WTC11 (cell line): ENCODE measurements around the gene BBS5. TPM values are rescaled to one million over a fixed set of nuclear protein-coding genes. Genes with fewer than 3 reads are reported as not detected.

Experiments
- ATAC-seq: fragments of 200-7000 bp; cut with Tn5 transposase; 2 replicates; pipeline ENCODE4 v1.10.0; 2021; ENCODE audit warnings: mild to moderate bottlenecking, moderate library complexity
- CTCF ChIA-PET: fragments of 300-600 bp; sonication (Branson Sonifier 250); formaldehyde crosslinking; loops from one replicate; lab custom pipeline; 2021; ENCODE audit warnings: antibody characterized with exemption; lab: Charles Lee
- POLR2A ChIA-PET: fragments of 350-600 bp; sonication (Branson Sonifier 250); formaldehyde crosslinking; loops from one replicate; lab custom pipeline; 2021; ENCODE audit warnings: antibody characterized with exemption; lab: Charles Lee
- DNase-seq: peaks from one replicate; pipeline ENCODE4 v3.0.0; 2021; ENCODE audit warnings: low spot score
- H3K27ac Mint-ChIP-seq: 2 replicates; pipeline ENCODE4 v1.8.0; 2021; ENCODE audit warnings: mixed read lengths
- H3K27me3 Mint-ChIP-seq: 2 replicates; pipeline ENCODE4 v1.8.0; 2021; ENCODE audit warnings: low read depth, mild to moderate bottlenecking, moderate library complexity, mixed read lengths
- H3K36me3 Mint-ChIP-seq: 2 replicates; pipeline ENCODE4 v1.8.0; 2021; ENCODE audit warnings: mixed read lengths
- H3K4me1 Mint-ChIP-seq: 2 replicates; pipeline ENCODE4 v1.8.0; 2022; ENCODE audit warnings: mixed read lengths
- H3K4me3 Mint-ChIP-seq: 2 replicates; pipeline ENCODE4 v1.8.0; 2021; ENCODE audit warnings: mild to moderate bottlenecking, moderate library complexity, mixed read lengths
- H3K9me3 Mint-ChIP-seq: 2 replicates; pipeline ENCODE4 v1.8.0; 2021; ENCODE audit warnings: mixed read lengths
- CREM ChIP-seq: sonication (generic); formaldehyde crosslinking; IDR thresholded peaks from 2 replicates; pipeline ENCODE4 v1.8.1; 2022; ENCODE audit warnings: mild to moderate bottlenecking, missing genetic modification reagents, moderate library complexity
- ETV6 ChIP-seq: sonication (generic); formaldehyde crosslinking; IDR thresholded peaks from 2 replicates; pipeline ENCODE4 v1.8.1; 2022; ENCODE audit warnings: mild to moderate bottlenecking, missing genetic modification reagents
- GRHL2 ChIP-seq: fragments of 250-450 bp; sonication (Bioruptor Pico); IDR thresholded peaks from 2 replicates; pipeline ENCODE4 v1.8.0; 2022; ENCODE audit warnings: mild to moderate bottlenecking, moderate library complexity; ENCODE audit not compliant: insufficient replicate concordance, severe bottlenecking
- GTF2I ChIP-seq: fragments of 250-450 bp; sonication (Bioruptor Pico); conservative IDR thresholded peaks from 2 replicates; pipeline ENCODE4 v1.4.0; 2021; ENCODE audit warnings: mild to moderate bottlenecking
- KAT7 ChIP-seq: sonication (generic); formaldehyde crosslinking; IDR thresholded peaks from 2 replicates; pipeline ENCODE4 v1.8.1; 2023; ENCODE audit warnings: missing genetic modification reagents, mild to moderate bottlenecking, borderline replicate concordance
- NFATC4 ChIP-seq: fragments of 250-450 bp; sonication (Bioruptor Pico); IDR thresholded peaks from 2 replicates; pipeline ENCODE4 v1.9.0; 2021; ENCODE audit warnings: mild to moderate bottlenecking
- RELA ChIP-seq: sonication (generic); formaldehyde crosslinking; IDR thresholded peaks from 2 replicates; pipeline ENCODE4 v1.8.1; 2022; ENCODE audit warnings: missing genetic modification reagents, mild to moderate bottlenecking, borderline replicate concordance
- SP1 ChIP-seq: sonication (generic); formaldehyde crosslinking; conservative IDR thresholded peaks from 2 replicates; pipeline ENCODE4 v1.8.1; 2022; ENCODE audit warnings: missing genetic modification reagents
- ZNF121 ChIP-seq: sonication (generic); formaldehyde crosslinking; IDR thresholded peaks from 2 replicates; pipeline ENCODE4 v1.8.0; 2023; ENCODE audit warnings: missing genetic modification reagents
- ZNF263 ChIP-seq: sonication (generic); formaldehyde crosslinking; IDR thresholded peaks from 2 replicates; pipeline ENCODE4 v1.8.1; 2022; ENCODE audit warnings: low read depth, mild to moderate bottlenecking, moderate library complexity, missing genetic modification reagents
- ZNF416 ChIP-seq: fragments of 250-450 bp; sonication (Bioruptor Pico); IDR thresholded peaks from 2 replicates; pipeline ENCODE4 v1.9.0; 2021; ENCODE audit warnings: mild to moderate bottlenecking, inconsistent platforms
- ZNF423 ChIP-seq: fragments of 250-450 bp; sonication (Bioruptor Pico); IDR thresholded peaks from 2 replicates; pipeline ENCODE4 v2.1.2; 2022; ENCODE audit warnings: mild to moderate bottlenecking, moderate library complexity
- ZNF671 ChIP-seq: fragments of 250-450 bp; sonication (Bioruptor Pico); IDR thresholded peaks from 2 replicates; pipeline ENCODE4 v1.8.0; 2021; ENCODE audit warnings: mild to moderate bottlenecking
- total RNA-seq: library from RNA; stranded (reverse); gene quantifications from 3 replicates; pipeline ENCODE4 v1.2.3, GENCODE V29; 2021
- TF ChIP-seq, protein P1 (sequence below): sonication (generic); formaldehyde crosslinking; IDR thresholded peaks from 2 replicates; pipeline ENCODE4 v1.8.1; 2023; ENCODE audit warnings: mild to moderate bottlenecking, moderate library complexity, missing genetic modification reagents
- TF ChIP-seq, protein P2 (sequence below): sonication (generic); formaldehyde crosslinking; IDR thresholded peaks from 2 replicates; pipeline ENCODE4 v1.8.0; 2022; ENCODE audit warnings: missing genetic modification reagents
- TF ChIP-seq, protein P3 (sequence below): fragments of 250-450 bp; sonication (Bioruptor Pico); IDR thresholded peaks from 2 replicates; pipeline ENCODE4 v2.1.2; 2022; ENCODE audit warnings: mild to moderate bottlenecking, moderate library complexity
- TF ChIP-seq, protein P4 (sequence below): fragments of 200-600 bp; IDR thresholded peaks from 2 replicates; pipeline ENCODE4 v1.8.0; 2022; ENCODE audit warnings: antibody characterized with exemption
- TF ChIP-seq, protein P5 (sequence below): sonication (generic); formaldehyde crosslinking; IDR thresholded peaks from 2 replicates; pipeline ENCODE4 v1.8.1; 2023; ENCODE audit warnings: mild to moderate bottlenecking, missing genetic modification reagents
- TF ChIP-seq, protein P6 (sequence below): fragments of 250-450 bp; sonication (Bioruptor Pico); IDR thresholded peaks from 2 replicates; pipeline ENCODE4 v1.9.0; 2021; ENCODE audit warnings: mild to moderate bottlenecking, borderline replicate concordance

The BBS5 gene
- total RNA-seq, 1 experiment from 2014 or later: 0.90 TPM

DNA sequence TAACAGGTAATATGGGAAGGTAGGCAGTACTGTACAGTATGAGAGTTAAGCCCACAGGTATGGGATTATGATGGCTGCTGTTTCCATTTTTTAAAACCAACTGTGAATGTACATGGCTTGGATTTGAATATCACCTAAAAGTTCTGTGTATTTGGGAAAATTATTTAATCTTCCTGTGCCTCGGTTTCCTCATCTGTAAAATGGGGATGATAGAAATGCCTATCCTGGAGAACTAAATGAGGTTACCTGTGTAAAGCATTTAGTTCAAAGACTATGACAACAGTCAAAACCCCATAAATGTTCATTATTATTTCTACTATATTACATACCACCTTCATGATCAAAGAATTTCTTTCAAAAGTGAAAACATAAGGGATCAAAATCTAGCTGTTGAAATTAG is 33.8 kb downstream of the BBS5 start:
- Mint-ChIP-seq H3K27ac (no peak overlapping the region), H3K4me3 (no peak overlapping the region), H3K9me3 (no peaks in the 10 kb centered on the region), H3K27me3 (peaks cover 6% of the 10 kb centered on the region; the same call in 1 of the 2 replicates), H3K4me1 (peaks cover 9% of the 10 kb centered on the region), H3K36me3 (no peaks in the 10 kb centered on the region)
- ChIA-PET POLR2A (no interaction called here), CTCF (no interaction called here)
- ATAC-seq (no peak), DNase-seq (no peak)
- TF ChIP-seq ZNF671 (CRISPR knock-in tag): no peak
- no peak for TF ChIP-seq NFATC4 (CRISPR knock-in tag)
- TF ChIP-seq ZNF263 (CRISPR knock-in tag): no peak
- TF ChIP-seq, protein P1, sequence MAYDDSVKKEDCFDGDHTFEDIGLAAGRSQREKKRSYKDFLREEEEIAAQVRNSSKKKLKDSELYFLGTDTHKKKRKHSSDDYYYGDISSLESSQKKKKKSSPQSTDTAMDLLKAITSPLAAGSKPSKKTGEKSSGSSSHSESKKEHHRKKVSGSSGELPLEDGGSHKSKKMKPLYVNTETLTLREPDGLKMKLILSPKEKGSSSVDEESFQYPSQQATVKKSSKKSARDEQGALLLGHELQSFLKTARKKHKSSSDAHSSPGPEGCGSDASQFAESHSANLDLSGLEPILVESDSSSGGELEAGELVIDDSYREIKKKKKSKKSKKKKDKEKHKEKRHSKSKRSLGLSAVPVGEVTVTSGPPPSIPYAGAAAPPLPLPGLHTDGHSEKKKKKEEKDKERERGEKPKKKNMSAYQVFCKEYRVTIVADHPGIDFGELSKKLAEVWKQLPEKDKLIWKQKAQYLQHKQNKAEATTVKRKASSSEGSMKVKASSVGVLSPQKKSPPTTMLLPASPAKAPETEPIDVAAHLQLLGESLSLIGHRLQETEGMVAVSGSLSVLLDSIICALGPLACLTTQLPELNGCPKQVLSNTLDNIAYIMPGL (CRISPR knock-in tag): no peak

DNA sequence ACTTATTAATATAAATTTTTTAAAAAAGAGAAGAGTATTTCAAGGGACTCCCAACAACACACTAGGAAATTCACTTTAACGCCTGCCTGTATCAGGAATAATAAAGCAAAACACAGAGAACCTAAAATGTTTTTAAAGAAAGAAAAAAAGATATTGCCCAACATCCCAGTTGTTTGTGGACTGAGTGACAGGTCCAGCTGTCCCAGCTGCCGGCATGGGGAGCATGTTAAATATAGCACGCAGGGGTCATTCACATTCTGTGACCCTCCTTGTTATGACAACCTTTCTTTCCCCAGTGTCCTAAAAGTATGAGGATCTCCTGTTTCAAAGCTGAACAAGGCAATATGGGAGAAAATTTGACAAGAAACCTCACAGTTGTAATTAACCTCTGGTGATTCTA is 34.6 kb downstream of the BBS5 start:
- Mint-ChIP-seq H3K4me3 (no peak overlapping the region), H3K4me1 (peaks cover 9% of the 10 kb centered on the region), H3K9me3 (no peaks in the 10 kb centered on the region), H3K27me3 (peaks cover 8% of the 10 kb centered on the region; the same call in 1 of the 2 replicates), H3K36me3 (no peaks in the 10 kb centered on the region), H3K27ac (no peak overlapping the region)
- DNase-seq (no peak), ATAC-seq (no peak)
- POLR2A ChIA-PET: no interaction called here
- CTCF ChIA-PET: no interaction called here
- TF ChIP-seq ZNF423 (no peak), ETV6 (CRISPR knock-in tag) (no peak), RELA (CRISPR knock-in tag) (no peak), CREM (CRISPR knock-in tag) (no peak), ZNF121 (CRISPR knock-in tag) (no peak), SP1 (CRISPR knock-in tag) (no peak), KAT7 (CRISPR knock-in tag) (no peak), ZNF416 (CRISPR knock-in tag) (no peak), GRHL2 (CRISPR knock-in tag) (no peak), GTF2I (CRISPR knock-in tag) (no peak)
- TF ChIP-seq, protein P2, sequence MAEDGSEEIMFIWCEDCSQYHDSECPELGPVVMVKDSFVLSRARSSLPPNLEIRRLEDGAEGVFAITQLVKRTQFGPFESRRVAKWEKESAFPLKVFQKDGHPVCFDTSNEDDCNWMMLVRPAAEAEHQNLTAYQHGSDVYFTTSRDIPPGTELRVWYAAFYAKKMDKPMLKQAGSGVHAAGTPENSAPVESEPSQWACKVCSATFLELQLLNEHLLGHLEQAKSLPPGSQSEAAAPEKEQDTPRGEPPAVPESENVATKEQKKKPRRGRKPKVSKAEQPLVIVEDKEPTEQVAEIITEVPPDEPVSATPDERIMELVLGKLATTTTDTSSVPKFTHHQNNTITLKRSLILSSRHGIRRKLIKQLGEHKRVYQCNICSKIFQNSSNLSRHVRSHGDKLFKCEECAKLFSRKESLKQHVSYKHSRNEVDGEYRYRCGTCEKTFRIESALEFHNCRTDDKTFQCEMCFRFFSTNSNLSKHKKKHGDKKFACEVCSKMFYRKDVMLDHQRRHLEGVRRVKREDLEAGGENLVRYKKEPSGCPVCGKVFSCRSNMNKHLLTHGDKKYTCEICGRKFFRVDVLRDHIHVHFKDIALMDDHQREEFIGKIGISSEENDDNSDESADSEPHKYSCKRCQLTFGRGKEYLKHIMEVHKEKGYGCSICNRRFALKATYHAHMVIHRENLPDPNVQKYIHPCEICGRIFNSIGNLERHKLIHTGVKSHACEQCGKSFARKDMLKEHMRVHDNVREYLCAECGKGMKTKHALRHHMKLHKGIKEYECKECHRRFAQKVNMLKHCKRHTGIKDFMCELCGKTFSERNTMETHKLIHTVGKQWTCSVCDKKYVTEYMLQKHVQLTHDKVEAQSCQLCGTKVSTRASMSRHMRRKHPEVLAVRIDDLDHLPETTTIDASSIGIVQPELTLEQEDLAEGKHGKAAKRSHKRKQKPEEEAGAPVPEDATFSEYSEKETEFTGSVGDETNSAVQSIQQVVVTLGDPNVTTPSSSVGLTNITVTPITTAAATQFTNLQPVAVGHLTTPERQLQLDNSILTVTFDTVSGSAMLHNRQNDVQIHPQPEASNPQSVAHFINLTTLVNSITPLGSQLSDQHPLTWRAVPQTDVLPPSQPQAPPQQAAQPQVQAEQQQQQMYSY (CRISPR knock-in tag): no peak
- TF ChIP-seq, protein P3, sequence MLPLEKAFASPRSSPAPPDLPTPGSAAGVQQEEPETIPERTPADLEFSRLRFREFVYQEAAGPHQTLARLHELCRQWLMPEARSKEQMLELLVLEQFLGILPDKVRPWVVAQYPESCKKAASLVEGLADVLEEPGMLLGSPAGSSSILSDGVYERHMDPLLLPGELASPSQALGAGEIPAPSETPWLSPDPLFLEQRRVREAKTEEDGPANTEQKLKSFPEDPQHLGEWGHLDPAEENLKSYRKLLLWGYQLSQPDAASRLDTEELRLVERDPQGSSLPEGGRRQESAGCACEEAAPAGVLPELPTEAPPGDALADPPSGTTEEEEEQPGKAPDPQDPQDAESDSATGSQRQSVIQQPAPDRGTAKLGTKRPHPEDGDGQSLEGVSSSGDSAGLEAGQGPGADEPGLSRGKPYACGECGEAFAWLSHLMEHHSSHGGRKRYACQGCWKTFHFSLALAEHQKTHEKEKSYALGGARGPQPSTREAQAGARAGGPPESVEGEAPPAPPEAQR (CRISPR knock-in tag): no peak
- TF ChIP-seq, protein P4, sequence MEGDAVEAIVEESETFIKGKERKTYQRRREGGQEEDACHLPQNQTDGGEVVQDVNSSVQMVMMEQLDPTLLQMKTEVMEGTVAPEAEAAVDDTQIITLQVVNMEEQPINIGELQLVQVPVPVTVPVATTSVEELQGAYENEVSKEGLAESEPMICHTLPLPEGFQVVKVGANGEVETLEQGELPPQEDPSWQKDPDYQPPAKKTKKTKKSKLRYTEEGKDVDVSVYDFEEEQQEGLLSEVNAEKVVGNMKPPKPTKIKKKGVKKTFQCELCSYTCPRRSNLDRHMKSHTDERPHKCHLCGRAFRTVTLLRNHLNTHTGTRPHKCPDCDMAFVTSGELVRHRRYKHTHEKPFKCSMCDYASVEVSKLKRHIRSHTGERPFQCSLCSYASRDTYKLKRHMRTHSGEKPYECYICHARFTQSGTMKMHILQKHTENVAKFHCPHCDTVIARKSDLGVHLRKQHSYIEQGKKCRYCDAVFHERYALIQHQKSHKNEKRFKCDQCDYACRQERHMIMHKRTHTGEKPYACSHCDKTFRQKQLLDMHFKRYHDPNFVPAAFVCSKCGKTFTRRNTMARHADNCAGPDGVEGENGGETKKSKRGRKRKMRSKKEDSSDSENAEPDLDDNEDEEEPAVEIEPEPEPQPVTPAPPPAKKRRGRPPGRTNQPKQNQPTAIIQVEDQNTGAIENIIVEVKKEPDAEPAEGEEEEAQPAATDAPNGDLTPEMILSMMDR: no peak
- TF ChIP-seq, protein P5, sequence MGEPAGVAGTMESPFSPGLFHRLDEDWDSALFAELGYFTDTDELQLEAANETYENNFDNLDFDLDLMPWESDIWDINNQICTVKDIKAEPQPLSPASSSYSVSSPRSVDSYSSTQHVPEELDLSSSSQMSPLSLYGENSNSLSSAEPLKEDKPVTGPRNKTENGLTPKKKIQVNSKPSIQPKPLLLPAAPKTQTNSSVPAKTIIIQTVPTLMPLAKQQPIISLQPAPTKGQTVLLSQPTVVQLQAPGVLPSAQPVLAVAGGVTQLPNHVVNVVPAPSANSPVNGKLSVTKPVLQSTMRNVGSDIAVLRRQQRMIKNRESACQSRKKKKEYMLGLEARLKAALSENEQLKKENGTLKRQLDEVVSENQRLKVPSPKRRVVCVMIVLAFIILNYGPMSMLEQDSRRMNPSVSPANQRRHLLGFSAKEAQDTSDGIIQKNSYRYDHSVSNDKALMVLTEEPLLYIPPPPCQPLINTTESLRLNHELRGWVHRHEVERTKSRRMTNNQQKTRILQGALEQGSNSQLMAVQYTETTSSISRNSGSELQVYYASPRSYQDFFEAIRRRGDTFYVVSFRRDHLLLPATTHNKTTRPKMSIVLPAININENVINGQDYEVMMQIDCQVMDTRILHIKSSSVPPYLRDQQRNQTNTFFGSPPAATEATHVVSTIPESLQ (CRISPR knock-in tag): no peak
- TF ChIP-seq, protein P1 (CRISPR knock-in tag): no peak
- TF ChIP-seq, protein P6, sequence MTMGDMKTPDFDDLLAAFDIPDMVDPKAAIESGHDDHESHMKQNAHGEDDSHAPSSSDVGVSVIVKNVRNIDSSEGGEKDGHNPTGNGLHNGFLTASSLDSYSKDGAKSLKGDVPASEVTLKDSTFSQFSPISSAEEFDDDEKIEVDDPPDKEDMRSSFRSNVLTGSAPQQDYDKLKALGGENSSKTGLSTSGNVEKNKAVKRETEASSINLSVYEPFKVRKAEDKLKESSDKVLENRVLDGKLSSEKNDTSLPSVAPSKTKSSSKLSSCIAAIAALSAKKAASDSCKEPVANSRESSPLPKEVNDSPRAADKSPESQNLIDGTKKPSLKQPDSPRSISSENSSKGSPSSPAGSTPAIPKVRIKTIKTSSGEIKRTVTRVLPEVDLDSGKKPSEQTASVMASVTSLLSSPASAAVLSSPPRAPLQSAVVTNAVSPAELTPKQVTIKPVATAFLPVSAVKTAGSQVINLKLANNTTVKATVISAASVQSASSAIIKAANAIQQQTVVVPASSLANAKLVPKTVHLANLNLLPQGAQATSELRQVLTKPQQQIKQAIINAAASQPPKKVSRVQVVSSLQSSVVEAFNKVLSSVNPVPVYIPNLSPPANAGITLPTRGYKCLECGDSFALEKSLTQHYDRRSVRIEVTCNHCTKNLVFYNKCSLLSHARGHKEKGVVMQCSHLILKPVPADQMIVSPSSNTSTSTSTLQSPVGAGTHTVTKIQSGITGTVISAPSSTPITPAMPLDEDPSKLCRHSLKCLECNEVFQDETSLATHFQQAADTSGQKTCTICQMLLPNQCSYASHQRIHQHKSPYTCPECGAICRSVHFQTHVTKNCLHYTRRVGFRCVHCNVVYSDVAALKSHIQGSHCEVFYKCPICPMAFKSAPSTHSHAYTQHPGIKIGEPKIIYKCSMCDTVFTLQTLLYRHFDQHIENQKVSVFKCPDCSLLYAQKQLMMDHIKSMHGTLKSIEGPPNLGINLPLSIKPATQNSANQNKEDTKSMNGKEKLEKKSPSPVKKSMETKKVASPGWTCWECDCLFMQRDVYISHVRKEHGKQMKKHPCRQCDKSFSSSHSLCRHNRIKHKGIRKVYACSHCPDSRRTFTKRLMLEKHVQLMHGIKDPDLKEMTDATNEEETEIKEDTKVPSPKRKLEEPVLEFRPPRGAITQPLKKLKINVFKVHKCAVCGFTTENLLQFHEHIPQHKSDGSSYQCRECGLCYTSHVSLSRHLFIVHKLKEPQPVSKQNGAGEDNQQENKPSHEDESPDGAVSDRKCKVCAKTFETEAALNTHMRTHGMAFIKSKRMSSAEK (CRISPR knock-in tag): no peak
